GM21723 (cell line): ENCODE data around the gene FABP3.
"Not testable (repeated sequence)": the region's sequence is repeated elsewhere in the genome, so short reads cannot be mapped to it uniquely, and the experiment has no call there.

Experiments used
- ATAC-seq: cut with Tn5 transposase; IDR thresholded peaks from one replicate; pipeline ENCODE4 v1.9.1; 2021; ENCODE audit warnings: mild to moderate bottlenecking, moderate library complexity; ENCODE audit not compliant: unreplicated experiment

Gene FABP3

GRCh38 chr1:31399976-31400375 lies 27.1 kb upstream of the FABP3 start:
- ATAC-seq = no peak

- no peak for ATAC-seq
Observed at GRCh38 chr1:31398246-31398645, 25.4 kb upstream of the FABP3 start.

- no peak for ATAC-seq
Observed at GRCh38 chr1:31397360-31398095, 24.7 kb upstream of the FABP3 start.

- no peak for ATAC-seq
Observed at GRCh38 chr1:31396633-31397351, 23.9 kb upstream of the FABP3 start.

GRCh38 chr1:31394584-31395193 lies 21.8 kb upstream of the FABP3 start:
- peak; percentile 67 for ATAC-seq

- ATAC-seq = no peak
Observed at GRCh38 chr1:31393463-31393862, 20.6 kb upstream of the FABP3 start.

- ATAC-seq = no peak
Observed at GRCh38 chr1:31390071-31390470, 17.2 kb upstream of the FABP3 start.

GRCh38 chr1:31389616-31390015 lies 16.7 kb upstream of the FABP3 start:
- no peak for ATAC-seq

- no peak for ATAC-seq
Observed at GRCh38 chr1:31387612-31388011, 14.7 kb upstream of the FABP3 start.

GRCh38 chr1:31386576-31387243 lies 13.8 kb upstream of the FABP3 start:
- ATAC-seq = not testable (repeated sequence)

GRCh38 chr1:31383967-31384366 lies 11.1 kb upstream of the FABP3 start:
- ATAC-seq = no peak

- ATAC-seq = no peak
Observed at GRCh38 chr1:31382379-31382989, 9.6 kb upstream of the FABP3 start.

- ATAC-seq = no peak
Observed at GRCh38 chr1:31381394-31382294, 8.8 kb upstream of the FABP3 start.

GRCh38 chr1:31380181-31380580 lies 7.3 kb upstream of the FABP3 start:
- no peak for ATAC-seq

GRCh38 chr1:31378001-31378400 lies 5.1 kb upstream of the FABP3 start:
- ATAC-seq = no peak

GRCh38 chr1:31377364-31377863 lies 4.5 kb upstream of the FABP3 start:
- ATAC-seq = no peak

- ATAC-seq = no peak
Observed at GRCh38 chr1:31376375-31377134, 3.7 kb upstream of the FABP3 start.

GRCh38 chr1:31374511-31375196 lies 1.8 kb upstream of the FABP3 start:
- ATAC-seq = no peak
